ENCODE data around the gene PDCD1LG2. TPM values are rescaled to one million over a fixed set of nuclear protein-coding genes. Genes with fewer than 3 reads are reported as not detected.

Gene PDCD1LG2
- total RNA-seq, 1 experiment from 2014 or later, result 18.4 TPM

- no peaks in the 10 kb centered on the region for H3K36me3 ChIP-seq
- no peaks in the 10 kb centered on the region for H3K27me3 ChIP-seq (replicated peaks)
- H3K9me3 ChIP-seq (replicated peaks), result no peaks in the 10 kb centered on the region
- no peak for DNase-seq (ENCODE audit: low read depth in 1 of 2, low spot score in 2 of 2)
- H3K4me3 ChIP-seq, result no peak overlapping the region
- H3K4me1 ChIP-seq (replicated peaks), result no peaks in the 10 kb centered on the region
- no peak overlapping the region for H3K27ac ChIP-seq
Observed at GRCh38 chr9:5608298-5609225, 98.2 kb downstream of the PDCD1LG2 start.

- no peak overlapping the region for H3K27ac ChIP-seq
- DNase-seq (ENCODE audit: low read depth in 1 of 2, low spot score in 2 of 2), result no peak
- H3K4me3 ChIP-seq, result no peak overlapping the region
- no peaks in the 10 kb centered on the region for H3K4me1 ChIP-seq (replicated peaks)
- H3K9me3 ChIP-seq (replicated peaks), result no peaks in the 10 kb centered on the region
- H3K36me3 ChIP-seq, result no peaks in the 10 kb centered on the region
- no peaks in the 10 kb centered on the region for H3K27me3 ChIP-seq (replicated peaks)
Observed at GRCh38 chr9:5609226-5609596, 98.9 kb downstream of the PDCD1LG2 start.

- H3K36me3 ChIP-seq, result no peaks in the 10 kb centered on the region
- H3K27ac ChIP-seq, result no peak overlapping the region
- DNase-seq (ENCODE audit: low read depth in 1 of 2, low spot score in 2 of 2), result no peak
- no peaks in the 10 kb centered on the region for H3K4me1 ChIP-seq (replicated peaks)
- no peak overlapping the region for H3K4me3 ChIP-seq
- H3K9me3 ChIP-seq (replicated peaks), result no peaks in the 10 kb centered on the region
- H3K27me3 ChIP-seq (replicated peaks), result no peaks in the 10 kb centered on the region
Observed at GRCh38 chr9:5610491-5610890, 100.2 kb downstream of the PDCD1LG2 start.

GRCh38 chr9:5611321-5612184, 101.2 kb downstream of the PDCD1LG2 start:
- H3K4me1 ChIP-seq (replicated peaks), result no peaks in the 10 kb centered on the region
- H3K27ac ChIP-seq, result no peak overlapping the region
- H3K4me3 ChIP-seq, result no peak overlapping the region
- DNase-seq (ENCODE audit: low read depth in 1 of 2, low spot score in 2 of 2), result no peak
- H3K36me3 ChIP-seq, result no peaks in the 10 kb centered on the region
- no peaks in the 10 kb centered on the region for H3K9me3 ChIP-seq (replicated peaks)
- H3K27me3 ChIP-seq (replicated peaks), result no peaks in the 10 kb centered on the region

- H3K4me1 ChIP-seq (replicated peaks), result no peaks in the 10 kb centered on the region
- DNase-seq (ENCODE audit: low read depth in 1 of 2, low spot score in 2 of 2), result no peak
- H3K4me3 ChIP-seq, result no peak overlapping the region
- H3K9me3 ChIP-seq (replicated peaks), result no peaks in the 10 kb centered on the region
- H3K27ac ChIP-seq, result no peak overlapping the region
- no peaks in the 10 kb centered on the region for H3K36me3 ChIP-seq
- no peaks in the 10 kb centered on the region for H3K27me3 ChIP-seq (replicated peaks)
Observed at GRCh38 chr9:5612185-5612530, 101.8 kb downstream of the PDCD1LG2 start.

GRCh38 chr9:5614192-5614591, 103.9 kb downstream of the PDCD1LG2 start:
- H3K4me1 ChIP-seq (replicated peaks), result no peaks in the 10 kb centered on the region

GRCh38 chr9:5614985-5615384, 104.7 kb downstream of the PDCD1LG2 start:
- Histone ChIP-seq H3K9me3 (replicated peaks) (no peaks in the 10 kb centered on the region), H3K4me3 (no peak overlapping the region), H3K27me3 (replicated peaks) (no peaks in the 10 kb centered on the region), H3K27ac (no peak overlapping the region), H3K36me3 (no peaks in the 10 kb centered on the region), H3K4me1 (replicated peaks) (no peaks in the 10 kb centered on the region)
- DNase-seq (ENCODE audit: low read depth in 1 of 2, low spot score in 2 of 2), result no peak

More at GRCh38 chr9:5614192-5614591, 103.9 kb downstream of the PDCD1LG2 start:
- Histone ChIP-seq H3K36me3 (no peaks in the 10 kb centered on the region), H3K9me3 (replicated peaks) (no peaks in the 10 kb centered on the region), H3K27ac (no peak overlapping the region), H3K4me3 (no peak overlapping the region), H3K27me3 (replicated peaks) (no peaks in the 10 kb centered on the region)
- DNase-seq (ENCODE audit: low read depth in 1 of 2, low spot score in 2 of 2), result no peak

- Histone ChIP-seq H3K27ac (no peak overlapping the region), H3K4me1 (replicated peaks) (peaks cover 21% of the 10 kb centered on the region), H3K36me3 (no peaks in the 10 kb centered on the region), H3K4me3 (no peak overlapping the region), H3K9me3 (replicated peaks) (no peaks in the 10 kb centered on the region), H3K27me3 (replicated peaks) (no peaks in the 10 kb centered on the region)
- no peak for DNase-seq (ENCODE audit: low read depth in 1 of 2, low spot score in 2 of 2)
Observed at GRCh38 chr9:5617749-5618148, 107.4 kb downstream of the PDCD1LG2 start.

GRCh38 chr9:5620494-5620893, 110.2 kb downstream of the PDCD1LG2 start:
- H3K27ac ChIP-seq, result no peak overlapping the region
- no peaks in the 10 kb centered on the region for H3K27me3 ChIP-seq (replicated peaks)
- peaks cover 21% of the 10 kb centered on the region for H3K4me1 ChIP-seq (replicated peaks)
- H3K4me3 ChIP-seq, result no peak overlapping the region
- no peaks in the 10 kb centered on the region for H3K9me3 ChIP-seq (replicated peaks)
- H3K36me3 ChIP-seq, result no peaks in the 10 kb centered on the region
- DNase-seq (ENCODE audit: low read depth in 1 of 2, low spot score in 2 of 2), result no peak

Other genes starting within 250 kb of the PDCD1LG2 start
- gene RLN2, start 205.8 kb upstream of the PDCD1LG2 start, total RNA-seq (2014; rRNA removed; shearing (Covaris generic)), result not detected in 2 replicates
- gene RLN1, start 170.7 kb upstream of the PDCD1LG2 start, total RNA-seq (2014; rRNA removed; shearing (Covaris generic)), result not detected in 2 replicates
- 20.9 and 31.2 TPM in 2 replicates for gene PLGRKT, start 72.6 kb upstream of the PDCD1LG2 start, total RNA-seq (2014; rRNA removed; shearing (Covaris generic))
- gene CD274, start 60.0 kb upstream of the PDCD1LG2 start, total RNA-seq (2014; rRNA removed; shearing (Covaris generic)), result 6.2 and 8.0 TPM in 2 replicates
- gene RIC1, start 118.6 kb downstream of the PDCD1LG2 start, total RNA-seq (2014; rRNA removed; shearing (Covaris generic)), result 25.3 and 35.0 TPM in 2 replicates

All from SJSA1 (cell line).